NCI-H128 (cell line): Measurements from ENCODE around the gene CHURC1.

ENCODE experiments used
- DNase-seq: peaks from one replicate; lab custom pipeline; 2025; ENCODE audit not compliant: unreplicated experiment; lab: John Stamatoyannopoulos, UW

Gene CHURC1

DNA sequence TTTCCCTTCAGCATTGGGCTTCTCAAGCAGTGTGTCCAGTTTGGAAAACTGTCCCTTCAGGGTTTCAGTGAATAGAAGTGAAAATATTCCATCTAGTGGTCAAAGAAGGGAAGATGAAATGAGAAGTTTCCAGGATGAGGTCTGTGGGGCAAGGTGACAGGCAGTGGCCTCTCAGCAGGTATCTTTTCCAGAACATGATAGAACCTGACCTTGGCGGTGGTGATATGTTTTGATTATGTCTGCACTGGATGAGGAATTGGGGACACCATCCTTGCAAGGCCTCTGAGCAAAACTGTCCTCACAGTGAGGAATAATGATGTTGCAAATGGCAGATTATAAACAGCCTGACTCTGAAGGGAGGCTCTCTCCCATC is 23.6 kb downstream of the CHURC1 start:
- DNase-seq = no peak

- no peak for DNase-seq
Observed at GRCh38 chr14:64938972-64939816, 24.9 kb downstream of the CHURC1 start.

DNA sequence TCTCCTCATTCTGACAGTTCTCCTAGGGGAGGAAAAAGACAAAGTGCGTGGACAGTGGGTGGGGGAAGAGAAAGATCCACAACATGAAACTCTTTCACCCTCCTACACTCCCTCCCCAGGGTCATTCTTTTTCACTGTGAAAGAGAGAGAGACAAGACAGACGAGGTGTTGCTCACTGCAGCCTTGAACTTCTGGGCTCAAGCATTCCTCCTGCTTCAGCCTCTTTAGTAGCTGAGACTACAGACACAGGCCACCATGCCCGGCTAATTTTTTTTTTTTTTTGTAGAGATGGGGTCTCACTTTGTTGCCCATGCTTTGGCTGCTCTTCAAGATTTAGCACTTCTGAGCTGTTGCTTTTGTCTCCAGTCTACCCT is 25.5 kb downstream of the CHURC1 start:
- no peak for DNase-seq

DNA sequence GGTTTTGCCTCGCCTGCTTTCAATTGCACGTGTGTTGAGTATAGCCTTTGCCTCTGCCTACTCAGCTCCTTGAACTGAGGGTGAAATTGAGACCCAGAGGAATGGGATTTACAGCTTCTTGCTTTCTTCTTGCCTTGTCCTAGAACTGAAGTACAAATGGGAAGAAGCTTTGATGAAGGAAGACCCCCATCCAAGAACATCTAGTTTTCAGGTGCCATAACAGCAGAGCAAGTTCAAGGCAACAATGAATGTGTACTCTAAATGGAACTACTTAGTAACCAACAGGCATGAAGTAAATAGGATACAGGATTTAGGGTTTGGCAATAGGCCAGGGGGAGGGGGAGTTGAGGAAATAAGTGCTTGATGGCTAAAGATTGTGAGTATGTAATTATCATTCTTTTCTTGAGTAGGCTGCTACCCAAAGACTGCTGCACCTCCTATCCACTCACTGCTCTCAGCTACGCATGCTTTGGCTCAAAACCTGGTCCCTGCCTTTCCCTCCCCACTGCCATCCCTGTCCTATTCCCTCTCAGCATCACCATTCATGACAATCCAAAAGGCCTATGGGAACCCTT is 26.2 kb downstream of the CHURC1 start:
- no peak for DNase-seq

DNA sequence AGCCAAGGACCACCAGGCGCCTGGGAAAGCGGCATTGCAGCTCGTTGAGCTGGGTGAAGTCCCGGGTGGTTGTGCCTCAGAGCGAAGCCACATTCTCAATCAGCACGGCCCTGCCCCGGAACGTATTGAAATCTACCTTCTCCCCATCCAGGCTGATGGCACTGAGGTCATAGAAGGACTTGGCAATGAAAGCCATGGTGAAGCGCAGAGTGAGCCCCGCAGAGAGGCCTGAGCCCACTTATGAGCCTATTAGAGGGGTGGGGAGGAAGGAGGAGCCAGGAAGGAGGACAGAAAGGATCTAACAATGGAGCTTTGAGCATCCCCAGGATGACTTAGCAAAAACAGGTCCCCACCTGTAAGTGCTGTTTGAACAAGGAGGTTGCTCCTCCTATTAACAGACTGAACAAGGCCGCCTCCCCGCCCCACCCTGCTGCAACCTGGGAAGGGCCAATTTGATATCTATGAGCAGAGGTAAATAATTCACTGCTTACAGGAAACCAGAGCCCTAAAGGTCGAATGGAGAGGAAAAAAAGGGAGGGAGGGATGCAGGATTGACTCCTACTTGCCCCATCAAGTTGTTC is 28.4 kb downstream of the CHURC1 start, which contains the start of gene GPX2:
TSS of gene GPX2 (minus strand) at position 215 of the 581 bp plus-strand sequence. CDS start at position 196, 19 bp downstream.
- DNase-seq = no peak

DNA sequence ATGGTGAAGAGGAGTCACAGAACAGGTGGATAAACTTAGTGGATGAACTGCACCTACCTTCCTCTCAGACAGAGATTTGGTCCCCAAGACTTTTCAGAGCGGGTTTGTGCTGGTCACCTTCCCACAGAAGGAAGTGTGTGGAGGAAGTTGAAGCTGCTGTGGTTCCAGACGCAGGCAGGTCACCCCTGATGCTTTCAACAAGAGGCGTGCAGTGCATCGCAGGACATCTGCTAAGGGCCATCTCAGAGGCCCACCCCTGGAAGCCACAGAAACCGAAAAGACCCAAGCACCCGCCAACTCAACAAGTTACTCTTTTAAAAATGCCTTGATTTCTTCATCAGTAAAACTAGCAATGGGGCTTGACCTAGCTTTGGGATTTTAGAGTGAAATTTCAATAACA is 29.3 kb downstream of the CHURC1 start:
- DNase-seq = no peak

DNA sequence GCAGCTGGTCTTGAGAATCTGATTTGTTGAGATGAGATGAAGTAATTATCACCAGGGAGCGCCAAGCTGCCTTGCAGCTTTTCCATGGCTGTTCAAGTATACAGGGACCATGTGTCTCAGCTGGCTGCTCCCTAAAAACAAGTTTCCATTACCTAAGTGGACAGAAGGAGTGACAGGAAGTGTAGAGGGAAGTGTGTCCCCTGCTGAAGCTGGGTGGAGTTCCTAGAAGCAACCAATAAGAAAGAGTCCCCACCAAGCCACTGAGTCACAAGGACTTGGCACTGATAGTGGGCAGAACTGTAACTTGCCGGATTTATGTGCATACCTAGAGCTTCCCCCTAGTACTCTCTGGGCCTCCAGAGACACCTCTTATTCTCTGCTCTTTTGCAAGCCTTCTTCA is 29.8 kb downstream of the CHURC1 start:
- no peak for DNase-seq

DNA sequence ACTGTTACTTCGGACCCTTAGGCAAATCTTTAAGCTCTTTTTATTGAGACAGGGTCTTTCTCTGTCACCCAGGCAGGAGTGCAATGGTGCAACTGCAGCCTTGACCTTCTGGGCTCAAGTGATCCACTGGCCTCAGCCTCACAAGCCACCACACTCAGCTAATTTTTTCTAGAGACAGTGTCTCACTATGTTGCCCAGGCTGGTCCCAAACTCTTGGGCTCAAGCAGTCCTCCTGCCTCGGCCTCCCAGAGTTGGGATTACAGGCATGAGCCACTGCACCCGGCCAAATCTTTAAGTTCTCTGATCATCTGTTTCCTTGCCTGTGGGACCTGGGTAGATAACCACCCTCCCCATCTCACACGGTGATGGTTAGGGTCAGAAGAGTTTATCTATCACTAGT is 30.6 kb downstream of the CHURC1 start:
- no peak for DNase-seq

GRCh38 chr14:64945431-64946178 is 31.4 kb downstream of the CHURC1 start:
- DNase-seq = no peak

GRCh38 chr14:64946310-64947045 is 32.2 kb downstream of the CHURC1 start:
- DNase-seq = no peak

GRCh38 chr14:64947710-64948611 is 33.7 kb downstream of the CHURC1 start:
- no peak for DNase-seq

- no peak for DNase-seq
Observed at GRCh38 chr14:64948612-64949210, 34.5 kb downstream of the CHURC1 start.

GRCh38 chr14:64950889-64951288 is 36.6 kb downstream of the CHURC1 start:
- no peak for DNase-seq

- no peak for DNase-seq
Observed at GRCh38 chr14:64951291-64951690, 37.0 kb downstream of the CHURC1 start.

DNA sequence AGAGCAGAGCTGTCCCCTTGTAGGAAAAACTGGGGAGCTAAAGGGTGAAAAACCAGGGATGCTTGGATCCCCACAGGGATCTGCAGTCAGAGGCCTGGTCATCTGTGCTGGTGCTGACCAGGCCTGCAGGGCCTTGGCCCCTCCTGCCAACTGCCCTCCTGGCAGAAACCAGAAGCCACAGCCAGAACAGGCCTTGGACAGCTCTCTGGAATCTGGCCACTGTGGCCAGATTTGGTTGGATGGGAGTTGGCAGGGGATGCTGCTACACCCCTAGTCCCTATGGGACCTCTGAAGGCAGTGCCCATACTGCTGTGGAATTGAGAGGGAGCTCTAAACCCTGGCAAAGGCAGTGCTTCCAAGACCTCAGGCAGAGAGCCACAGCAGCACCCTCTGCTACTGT is 37.5 kb downstream of the CHURC1 start:
- no peak for DNase-seq

GRCh38 chr14:64952598-64953309 is 38.5 kb downstream of the CHURC1 start:
- DNase-seq = no peak

- DNase-seq = no peak
Observed at GRCh38 chr14:64953310-64953654, 39.0 kb downstream of the CHURC1 start.

DNA sequence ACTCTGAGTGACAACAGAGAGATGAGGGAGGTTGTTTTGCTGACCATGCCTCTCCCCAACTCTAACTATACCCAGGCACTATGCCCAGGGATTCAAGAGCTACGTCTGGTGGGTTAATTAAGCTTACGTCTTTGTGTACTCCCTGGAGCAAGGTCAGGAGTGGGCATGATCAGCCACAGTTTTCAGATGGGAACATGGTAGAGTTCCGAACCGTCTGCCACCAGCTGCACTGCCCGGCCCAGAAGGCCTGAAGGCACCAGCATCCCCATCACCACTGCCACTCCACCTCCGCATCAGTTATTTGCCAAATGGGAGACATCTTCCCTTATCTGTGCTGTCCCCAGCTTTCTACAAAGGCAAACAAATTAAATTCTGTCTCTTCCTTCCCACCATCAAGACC is 39.4 kb downstream of the CHURC1 start:
- DNase-seq = no peak
